Liver (tissue), 9 donors: ENCODE data around the gene PAQR7. TPM values are rescaled to one million over a fixed set of nuclear protein-coding genes. Genes with fewer than 3 reads are reported as not detected.

Experiments
- DNase-seq: peaks from one replicate; pipeline ENCODE4 v3.0.0-alpha.2; 2017; ENCODE audit warnings: low spot score
- H3K27ac ChIP-seq, 2 donors: one replicate each; pipeline ENCODE4 v1.7.0; 2013; ENCODE audit warnings: inconsistent platforms in 2 of 2, low read length in 2 of 2, control low read depth in 1 of 2, low read depth in 1 of 2, mild to moderate bottlenecking in 1 of 2
- H3K27me3 ChIP-seq, 4 donors: one replicate each; pipeline versions ENCODE4 v1.6.1 to v1.7.0; 2013; ENCODE audit warnings: low read length in 3 of 4, inconsistent platforms in 1 of 4, mild to moderate bottlenecking in 1 of 4, moderate library complexity in 1 of 4; ENCODE audit not compliant: control insufficient read depth in 4 of 4, insufficient read depth in 4 of 4
- H3K36me3 ChIP-seq, 4 donors: one replicate each; pipeline versions ENCODE4 v1.6.1 to v1.7.0; 2013; ENCODE audit warnings: low read length in 3 of 4, mild to moderate bottlenecking in 3 of 4, low read depth in 1 of 4, moderate library complexity in 1 of 4; ENCODE audit not compliant: control insufficient read depth in 4 of 4, insufficient read depth in 3 of 4
- H3K4me1 ChIP-seq, 4 donors: one replicate each; pipeline versions ENCODE4 v1.6.1 to v1.7.0; 2013; ENCODE audit warnings: low read length in 3 of 4, mild to moderate bottlenecking in 3 of 4, moderate library complexity in 1 of 4; ENCODE audit not compliant: control insufficient read depth in 4 of 4, insufficient read depth in 4 of 4
- H3K4me3 ChIP-seq, 3 donors: one replicate each; pipeline versions ENCODE4 v1.6.1 to v1.7.0; 2013; ENCODE audit warnings: low read length in 3 of 3, control low read depth in 1 of 3, low read depth in 1 of 3, mild to moderate bottlenecking in 1 of 3
- H3K9ac ChIP-seq, 2 donors: one replicate each; pipeline ENCODE4 v1.7.0; 2013; ENCODE audit warnings: low read length in 2 of 2, mild to moderate bottlenecking in 2 of 2, moderate library complexity in 2 of 2, control low read depth in 1 of 2, low read depth in 1 of 2
- H3K9me3 ChIP-seq, 4 donors: one replicate each; pipeline versions ENCODE4 v1.6.1 to v1.7.0; 2013; ENCODE audit warnings: low read length in 3 of 4; ENCODE audit not compliant: control insufficient read depth in 4 of 4
- ATF3 ChIP-seq: IDR thresholded peaks from 2 replicates; pipeline ENCODE4 v1.6.1; 2016; ENCODE audit warnings: antibody characterized with exemption
- CTCF ChIP-seq: fragments of 150-350 bp; IDR thresholded peaks from 2 replicates; pipeline ENCODE4 v1.5.1; 2017; ENCODE audit warnings: improper control_type of control experiment, low read depth, low read length; ENCODE audit not compliant: missing input control
- EGR1 ChIP-seq, 2 donors: IDR thresholded peaks; 2 replicates each; pipeline ENCODE4 v1.6.1; 2016 to 2018; ENCODE audit warnings: antibody characterized with exemption in 2 of 2, low read depth in 2 of 2
- FOXA2 ChIP-seq: IDR thresholded peaks from 2 replicates; pipeline ENCODE4 v1.6.1; 2016; ENCODE audit warnings: antibody characterized with exemption
- GABPA ChIP-seq, 2 donors: IDR thresholded peaks in 1 of 2; conservative IDR thresholded peaks in 1 of 2; 2 replicates each; pipeline ENCODE4 v1.6.1; 2016; ENCODE audit warnings: antibody characterized with exemption in 2 of 2, mild to moderate bottlenecking in 1 of 2, moderate library complexity in 1 of 2
- HNF4A ChIP-seq, 2 donors: conservative IDR thresholded peaks; 2 replicates each; pipeline ENCODE4 v1.6.1; 2016; ENCODE audit warnings: antibody characterized with exemption in 2 of 2, mild to moderate bottlenecking in 2 of 2
- HNF4G ChIP-seq: IDR thresholded peaks from 2 replicates; pipeline ENCODE4 v1.6.1; 2016; ENCODE audit warnings: antibody characterized with exemption
- JUND ChIP-seq, 2 donors: IDR thresholded peaks; 2 replicates each; pipeline ENCODE4 v1.6.1; 2016; ENCODE audit warnings: antibody characterized with exemption in 2 of 2
- MAX ChIP-seq: IDR thresholded peaks from 2 replicates; pipeline ENCODE4 v1.6.1; 2016; ENCODE audit warnings: antibody characterized with exemption
- NR2F2 ChIP-seq: IDR thresholded peaks from 2 replicates; pipeline ENCODE4 v1.6.1; 2016; ENCODE audit warnings: antibody characterized with exemption
- RAD21 ChIP-seq, 2 donors: IDR thresholded peaks; 2 replicates each; pipeline ENCODE4 v1.6.1; 2016; ENCODE audit warnings: antibody characterized with exemption in 2 of 2, mild to moderate bottlenecking in 2 of 2
- REST ChIP-seq: IDR thresholded peaks from 2 replicates; pipeline ENCODE4 v1.6.1; 2016; ENCODE audit warnings: antibody characterized with exemption, mild to moderate bottlenecking
- RXRA ChIP-seq, 2 donors: IDR thresholded peaks; 2 replicates each; pipeline ENCODE4 v1.6.1; 2017 to 2018; ENCODE audit warnings: antibody characterized with exemption in 2 of 2, mild to moderate bottlenecking in 1 of 2
- TAF1 ChIP-seq: conservative IDR thresholded peaks from 2 replicates; pipeline ENCODE4 v1.6.1; 2016; ENCODE audit warnings: antibody characterized with exemption, mild to moderate bottlenecking
- YY1 ChIP-seq: IDR thresholded peaks from 2 replicates; pipeline ENCODE4 v1.6.1; 2016; ENCODE audit warnings: antibody characterized with exemption, mild to moderate bottlenecking
- ZBTB33 ChIP-seq: IDR thresholded peaks from 2 replicates; pipeline ENCODE4 v1.6.1; 2016; ENCODE audit warnings: antibody characterized with exemption
- WGBS: extraction: QIAGEN DNeasy Blood & Tissue Kit; methylation state at CpG from one replicate; pipeline ENCODE4 v1.1.7; 2013; 5-methylcytosine and 5-hydroxymethylcytosine counted together
- polyA plus RNA-seq, 2 donors: library from polyadenylated mRNA; stranded (reverse) in 1 of 2; unstranded in 1 of 2; fragments of 200-250 nt in 1 of 2; fragments of >200 nt in 1 of 2; fragmentation: Nextera tagmentation in 1 of 2; extraction: Ambion mirVana in 1 of 2; gene quantifications; one replicate each; pipeline versions ENCODE4 v1.2.1 to v1.2.3, GENCODE V29; 2013 to 2015
- total RNA-seq, 2 donors: library from RNA; depleted of rRNA; stranded (reverse); fragments of >200 nt; gene quantifications; one replicate each; pipeline ENCODE4 v1.2.3, GENCODE V29; 2014
- donor health status: healthy.
- donor health status: healthy.
- donor health status: healthy.
- donor health status: healthy.
- donor health status: healthy.

The PAQR7 gene
- total RNA-seq (1 to 10 TPM; 2.0 to 9.0 TPM), polyA plus RNA-seq (1 to 10 TPM; 1.5 to 1.6 TPM)

- peak; percentile 83 for DNase-seq
- WGBS: under 1% methylated on average over 75 of the region's 75 CpGs
- TF ChIP-seq CTCF (no peak), ZBTB33 (no peak), EGR1 (IDR thresholded peaks at IDR 0.05; ENCODE audit: low read depth in 2 of 2) (no peak), RAD21 (IDR thresholded peaks at IDR 0.05) (no peak), JUND (IDR thresholded peaks at IDR 0.05) (no peak), GABPA (IDR thresholded peaks at IDR 0.05 in 1 of 2, conservative IDR thresholded peaks at IDR 0.05 in 1 of 2) (no peak), REST (no peak), RXRA (IDR thresholded peaks at IDR 0.05) (no peak)
- H3K4me1 ChIP-seq: peaks cover 21 to 68% (median 61%) of the 10 kb centered on the region in 4 donors
- H3K9me3 ChIP-seq: no peaks in the 10 kb centered on the region
- H3K36me3 ChIP-seq: no peaks in the 10 kb centered on the region
- H3K9ac ChIP-seq: peak within 1 kb of the TSS; percentile 7 to 78
- peak within 1 kb of the TSS; percentile 58 for H3K27ac ChIP-seq
- peak within 1 kb of the TSS; percentile 45 to 59 (median 53) for H3K4me3 ChIP-seq
- no peaks in the 10 kb centered on the region for H3K27me3 ChIP-seq
These were observed at the start of gene PAQR7 for GRCh38 chr1:25875154-25875855. PAQR7 (minus strand) TSS chr1:25875708; CDS start chr1:25863839, 11,869 bp downstream.

- H3K4me3 ChIP-seq: no peak overlapping the region
- H3K27me3 ChIP-seq: no peaks in the 10 kb centered on the region
- no peaks in the 10 kb centered on the region for H3K36me3 ChIP-seq
- H3K27ac ChIP-seq: no peak overlapping the region
- TF ChIP-seq JUND (IDR thresholded peaks at IDR 0.05) (no peak), HNF4G (no peak), YY1 (no peak), EGR1 (IDR thresholded peaks at IDR 0.05; ENCODE audit: low read depth in 2 of 2) (no peak), TAF1 (no peak), NR2F2 (no peak), ATF3 (no peak), FOXA2 (no peak), RAD21 (IDR thresholded peaks at IDR 0.05) (no peak), RXRA (IDR thresholded peaks at IDR 0.05) (no peak), REST (no peak), MAX (no peak), HNF4A (conservative IDR thresholded peaks at IDR 0.05) (no peak), ZBTB33 (no peak)
- no peak for DNase-seq
- H3K9me3 ChIP-seq: no peaks in the 10 kb centered on the region
- no peak overlapping the region for H3K9ac ChIP-seq
- 56% methylated on average over 2 of the region's 2 CpGs for WGBS
- H3K4me1 ChIP-seq: peaks cover 2 to 17% (median 13%) of the 10 kb centered on the region in 4 donors
These were observed 48.9 kb upstream of the PAQR7 start for GRCh38 chr1:25924454-25924853.
